HG03175 (cell line): Measurements from ENCODE around the gene EVA1B.

Source experiments
- ATAC-seq: cut with Tn5 transposase; IDR thresholded peaks from one replicate; pipeline ENCODE4 v1.9.1; 2021; ENCODE audit warnings: mild to moderate bottlenecking, moderate library complexity; ENCODE audit not compliant: unreplicated experiment

The EVA1B gene

DNA sequence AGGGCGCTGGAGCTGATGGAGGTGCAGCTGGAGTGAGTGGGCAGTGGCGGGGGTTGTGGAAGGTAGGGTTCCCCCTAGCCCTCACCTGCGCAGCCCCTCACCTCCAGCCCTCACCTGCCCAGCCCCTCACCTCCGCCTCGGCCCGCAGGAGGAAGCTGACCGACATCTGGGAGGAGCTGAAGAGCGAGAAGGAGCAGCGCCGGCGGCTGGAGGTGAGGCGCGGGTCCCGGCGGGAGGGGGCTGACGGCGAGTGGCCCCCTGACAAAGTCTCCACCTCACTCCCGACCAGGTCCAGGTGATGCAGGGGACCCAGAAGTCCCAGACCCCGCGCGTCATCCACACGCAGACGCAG lies 2.7 kb downstream of the EVA1B start:
- no peak for ATAC-seq

- no peak for ATAC-seq
These were observed 3.1 kb downstream of the EVA1B start for GRCh38 chr1:36320291-36320761.

DNA sequence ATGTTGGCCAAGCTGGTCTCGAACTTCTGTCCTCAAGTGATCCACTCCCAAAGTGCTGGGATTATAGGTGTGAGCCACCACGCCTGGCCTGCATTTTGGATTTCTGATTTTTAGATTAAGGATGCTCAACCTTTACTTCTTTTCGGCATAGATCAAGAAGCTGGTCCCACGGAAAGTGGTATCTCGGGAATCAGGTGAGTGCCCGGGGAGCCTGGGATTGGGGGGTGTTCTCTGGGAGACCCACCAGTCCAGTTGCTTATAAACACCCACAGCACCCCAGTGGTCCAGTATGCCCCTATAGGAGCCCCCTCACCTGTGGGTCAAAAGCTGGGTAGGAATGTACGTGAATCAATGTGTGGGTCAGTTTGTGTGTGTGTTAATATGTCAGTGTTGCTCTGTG lies 14.0 kb downstream of the EVA1B start:
- ATAC-seq: no peak

DNA sequence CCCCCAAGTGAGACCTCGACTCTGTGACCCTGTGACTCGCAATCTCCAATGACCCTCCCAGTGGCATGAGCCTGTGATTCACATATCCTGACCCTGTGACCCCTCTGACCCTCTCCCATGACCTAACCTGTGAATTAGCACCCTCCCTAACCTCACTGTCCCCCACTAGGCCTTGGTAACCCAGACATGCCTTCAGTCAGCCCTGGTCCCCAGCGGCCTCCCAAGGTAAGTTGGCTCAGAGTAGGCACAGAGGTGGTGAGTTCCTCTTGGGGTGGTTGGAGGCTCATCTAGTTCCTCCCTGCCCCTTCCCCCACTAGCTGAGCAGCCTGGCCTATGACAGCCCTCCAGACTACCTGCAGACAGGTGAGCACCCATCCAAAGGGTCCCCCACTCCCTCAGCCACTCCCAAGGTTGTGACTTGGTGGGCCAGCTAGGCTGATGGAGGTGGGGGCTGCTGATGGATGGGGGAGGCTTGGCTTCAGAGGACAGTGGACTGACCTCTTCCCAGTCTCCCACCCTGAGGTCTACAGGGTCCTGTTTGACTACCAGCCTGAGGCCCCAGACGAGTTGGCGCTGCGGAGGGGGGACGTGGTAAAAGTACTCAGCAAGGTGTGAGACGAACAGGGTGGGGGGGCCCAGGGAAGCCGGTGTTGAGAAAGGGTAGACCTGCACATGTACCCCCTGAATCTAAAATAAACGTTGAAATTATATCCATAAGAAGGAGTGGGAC lies 15.7 kb downstream of the EVA1B start:
- no peak for ATAC-seq

GRCh38 chr1:36306902-36307456 lies 16.5 kb downstream of the EVA1B start:
- peak; percentile 97 for ATAC-seq

GRCh38 chr1:36306210-36306901 lies 17.1 kb downstream of the EVA1B start, which contains the start of gene SH3D21:
TSS of gene SH3D21 (plus strand) at chr1:36306368. CDS start at chr1:36306421, 53 bp downstream.
- peak; percentile 38 for ATAC-seq

DNA sequence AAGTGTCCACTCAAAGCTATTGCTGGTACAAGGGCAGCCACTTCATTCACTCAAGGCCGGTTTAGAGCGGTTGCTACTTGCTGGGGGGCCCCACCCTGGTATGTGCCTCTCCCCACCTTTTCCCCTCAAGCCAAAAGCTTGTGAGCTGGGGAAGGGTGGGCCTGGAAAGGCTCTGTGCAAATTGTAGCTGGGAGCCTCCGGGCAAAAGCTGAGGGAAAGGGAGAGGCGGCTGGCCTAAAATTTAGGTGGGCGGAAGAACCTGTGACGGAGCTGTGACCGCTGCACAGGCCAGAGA lies 17.6 kb downstream of the EVA1B start:
- no peak for ATAC-seq

- ATAC-seq: no peak
These were observed 18.2 kb downstream of the EVA1B start for GRCh38 chr1:36304970-36305914.

DNA sequence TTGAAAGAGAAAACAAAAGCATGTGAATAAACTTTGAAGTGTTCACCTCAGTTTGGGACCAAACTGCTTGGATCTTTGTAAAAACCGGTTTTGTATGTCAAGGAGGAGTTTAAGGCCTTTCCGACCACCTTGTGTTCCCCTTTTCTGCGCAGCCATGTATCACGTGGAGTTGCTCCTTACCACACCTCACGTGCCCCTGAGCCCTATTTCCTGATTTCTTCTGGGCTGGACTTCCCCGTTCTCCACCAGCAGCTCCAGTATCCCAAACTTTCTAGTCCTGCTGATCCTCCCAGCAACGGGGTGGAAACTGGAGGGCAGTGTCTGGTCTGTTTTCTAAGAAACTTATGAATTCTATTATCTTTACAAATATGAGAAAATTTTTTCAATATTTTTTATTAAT lies 18.9 kb downstream of the EVA1B start:
- no peak for ATAC-seq

- ATAC-seq: no peak
These were observed 19.6 kb downstream of the EVA1B start for GRCh38 chr1:36303650-36304360.

DNA sequence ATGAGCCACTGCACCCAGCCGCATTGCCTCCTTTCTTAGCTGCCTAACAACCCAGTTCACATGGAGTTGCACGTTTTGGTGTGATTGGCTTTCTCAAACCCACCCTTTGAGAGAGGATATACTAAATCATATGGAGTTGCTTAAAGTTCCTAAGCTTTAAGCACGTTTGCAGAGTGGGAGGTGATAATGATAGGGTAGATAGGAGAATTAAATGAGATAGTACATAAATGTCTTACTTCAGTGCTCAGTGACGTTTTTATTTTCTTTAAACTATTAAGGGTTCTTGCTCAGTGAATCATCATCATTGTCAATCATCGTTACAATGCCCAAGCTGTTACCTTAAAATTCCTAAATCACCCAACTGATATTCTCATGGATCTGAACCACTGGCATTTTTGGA lies 20.2 kb downstream of the EVA1B start:
- ATAC-seq: no peak

DNA sequence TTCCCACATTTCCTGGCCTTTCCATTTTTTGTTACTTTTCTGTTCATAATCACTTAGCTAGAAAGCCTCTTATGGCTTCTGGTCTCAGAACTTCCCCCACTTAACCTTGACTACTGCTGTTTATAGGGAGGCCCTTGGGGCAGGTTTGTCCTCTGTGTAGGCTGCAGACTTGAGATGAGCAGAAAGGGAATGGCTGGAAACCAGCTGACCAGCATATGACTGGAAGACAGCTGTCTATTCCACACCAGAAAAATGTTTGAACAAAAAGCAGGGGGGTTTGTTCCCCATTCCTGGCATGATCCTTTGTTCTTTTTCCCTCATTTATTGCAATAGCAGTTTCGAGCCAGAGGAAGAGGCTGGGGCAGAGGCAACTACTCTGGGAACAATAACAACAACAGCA lies 22.2 kb downstream of the EVA1B start:
- ATAC-seq: no peak

DNA sequence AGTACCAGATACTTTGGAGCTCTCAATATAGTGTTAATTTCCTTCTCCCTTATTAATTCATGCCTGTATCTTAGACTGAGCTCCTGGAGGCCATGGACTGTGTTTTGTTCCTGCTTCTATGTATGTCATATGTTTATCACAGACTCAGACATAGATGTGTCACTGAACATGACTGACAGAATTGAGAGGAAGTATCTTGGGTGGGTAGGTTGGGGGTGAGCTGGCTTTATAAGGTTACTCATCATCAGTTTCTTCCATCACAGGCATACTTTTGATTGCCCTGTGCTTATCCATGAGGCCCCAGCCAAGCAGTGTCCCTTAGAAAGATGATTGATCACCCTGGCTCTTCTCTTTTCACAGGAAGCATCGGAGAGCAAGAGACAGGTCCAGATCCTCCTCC lies 22.9 kb downstream of the EVA1B start:
- ATAC-seq: no peak

- ATAC-seq: no peak
These were observed 24.8 kb downstream of the EVA1B start for GRCh38 chr1:36298640-36299039.

GRCh38 chr1:36297062-36297461 lies 26.4 kb downstream of the EVA1B start:
- no peak for ATAC-seq

- ATAC-seq: no peak
These were observed 28.1 kb downstream of the EVA1B start for GRCh38 chr1:36295390-36295789.

- ATAC-seq: no peak
These were observed 35.9 kb downstream of the EVA1B start for GRCh38 chr1:36287595-36287994.

- ATAC-seq: no peak
These were observed 36.6 kb downstream of the EVA1B start for GRCh38 chr1:36286802-36287201.

- no peak for ATAC-seq
These were observed 37.9 kb downstream of the EVA1B start for GRCh38 chr1:36285443-36286101.

GRCh38 chr1:36284517-36284916 lies 38.9 kb downstream of the EVA1B start:
- ATAC-seq: no peak
